ENCODE results near the gene ROPN1L. TPM values are rescaled to one million over a fixed set of nuclear protein-coding genes. Genes with fewer than 3 reads are reported as not detected.

Gene ROPN1L
- total RNA-seq, 2 experiments from 2014 or later: 3.1 to 4.1 TPM

GRCh38 chr5:10416868-10417267 lies 24.8 kb upstream of the ROPN1L start:
- H3K4me3 Mint-ChIP-seq: no peak overlapping the region
- peaks cover 20% of the 10 kb centered on the region for H3K4me1 Mint-ChIP-seq
- ChIA-PET POLR2A (interaction anchor here (0.7 kb wide), 1 partner anchor 152 kb away, joined by 3 read pairs; no protein-coding TSS in a partner anchor), CTCF (no interaction called here)
- DNase-seq: no peak
- no peaks in the 10 kb centered on the region for H3K27me3 Mint-ChIP-seq
- H3K36me3 Mint-ChIP-seq (ENCODE audit: low read depth): peaks cover 81% of the 10 kb centered on the region
- no peak overlapping the region for H3K27ac Mint-ChIP-seq
- H3K9me3 Mint-ChIP-seq: no peaks in the 10 kb centered on the region

GRCh38 chr5:10418654-10419345 lies 22.9 kb upstream of the ROPN1L start:
- POLR2A ChIA-PET: no interaction called here
- peaks cover 32% of the 10 kb centered on the region for H3K4me1 Mint-ChIP-seq
- no peak overlapping the region for H3K4me3 Mint-ChIP-seq
- CTCF ChIA-PET: interaction anchor here (0.6 to 1.9 kb wide), 3 partner anchors 9 to 21 kb away, joined by 3 to 7 read pairs (median 4); no protein-coding TSS in a partner anchor
- peaks cover 74% of the 10 kb centered on the region for H3K36me3 Mint-ChIP-seq (ENCODE audit: low read depth)
- peak overlapping the region; percentile 58 for H3K27ac Mint-ChIP-seq
- no peaks in the 10 kb centered on the region for H3K9me3 Mint-ChIP-seq
- H3K27me3 Mint-ChIP-seq: no peaks in the 10 kb centered on the region
- no peak for DNase-seq

GRCh38 chr5:10420468-10420867 lies 21.2 kb upstream of the ROPN1L start:
- Mint-ChIP-seq H3K27ac (no peak overlapping the region), H3K4me1 (peaks cover 32% of the 10 kb centered on the region), H3K9me3 (no peaks in the 10 kb centered on the region), H3K4me3 (no peak overlapping the region), H3K27me3 (no peaks in the 10 kb centered on the region), H3K36me3 (ENCODE audit: low read depth) (peaks cover 71% of the 10 kb centered on the region)
- POLR2A ChIA-PET: interaction anchor here (0.6 kb wide), 1 partner anchor 374 kb away, joined by 3 read pairs; no protein-coding TSS in a partner anchor
- CTCF ChIA-PET: interaction anchor here (1.3 kb wide), 1 partner anchor 17 kb away, joined by 3 read pairs; no protein-coding TSS in a partner anchor
- DNase-seq: no peak

- no peak overlapping the region for H3K4me3 Mint-ChIP-seq
- H3K27ac Mint-ChIP-seq: no peak overlapping the region
- ChIA-PET POLR2A (no interaction called here), CTCF (no interaction called here)
- no peaks in the 10 kb centered on the region for H3K27me3 Mint-ChIP-seq
- no peaks in the 10 kb centered on the region for H3K9me3 Mint-ChIP-seq
- peaks cover 68% of the 10 kb centered on the region for H3K36me3 Mint-ChIP-seq (ENCODE audit: low read depth)
- no peak for DNase-seq
- peaks cover 32% of the 10 kb centered on the region for H3K4me1 Mint-ChIP-seq
These were observed 20.7 kb upstream of the ROPN1L start for GRCh38 chr5:10420932-10421331.

GRCh38 chr5:10421896-10422691 lies 19.6 kb upstream of the ROPN1L start:
- Mint-ChIP-seq H3K36me3 (ENCODE audit: low read depth) (peaks cover 69% of the 10 kb centered on the region), H3K4me1 (peaks cover 32% of the 10 kb centered on the region), H3K4me3 (peak overlapping the region; percentile 7), H3K9me3 (no peaks in the 10 kb centered on the region), H3K27me3 (no peaks in the 10 kb centered on the region), H3K27ac (peak overlapping the region; percentile 58)
- DNase-seq: peak; percentile 46
- ChIA-PET CTCF (interaction anchor here (1.0 kb wide), 1 partner anchor 7 kb away, joined by 3 read pairs; no protein-coding TSS in a partner anchor), POLR2A (no interaction called here)

- Mint-ChIP-seq H3K27me3 (no peaks in the 10 kb centered on the region), H3K4me3 (no peak overlapping the region), H3K36me3 (ENCODE audit: low read depth) (peaks cover 72% of the 10 kb centered on the region), H3K9me3 (no peaks in the 10 kb centered on the region), H3K27ac (no peak overlapping the region), H3K4me1 (peaks cover 37% of the 10 kb centered on the region)
- POLR2A ChIA-PET: no interaction called here
- DNase-seq: no peak
- CTCF ChIA-PET: interaction anchor here (1.0 to 1.1 kb wide), 2 partner anchors 8 to 139 kb away, joined by 3 read pairs; no protein-coding TSS in a partner anchor
These were observed 18.7 kb upstream of the ROPN1L start for GRCh38 chr5:10423022-10423421.

- H3K27ac Mint-ChIP-seq: no peak overlapping the region
- H3K4me3 Mint-ChIP-seq: no peak overlapping the region
- no peaks in the 10 kb centered on the region for H3K27me3 Mint-ChIP-seq
- ChIA-PET POLR2A (no interaction called here), CTCF (interaction anchor here (1.3 to 1.5 kb wide), 3 partner anchors 14 to 56 kb away, joined by 3 to 4 read pairs (median 4); partner anchors contain the start of gene ROPN1L)
- peaks cover 34% of the 10 kb centered on the region for H3K4me1 Mint-ChIP-seq
- peak; percentile 26 for DNase-seq
- H3K36me3 Mint-ChIP-seq (ENCODE audit: low read depth): peaks cover 60% of the 10 kb centered on the region
- H3K9me3 Mint-ChIP-seq: no peaks in the 10 kb centered on the region
These were observed 17.5 kb upstream of the ROPN1L start for GRCh38 chr5:10424124-10424731.

GRCh38 chr5:10427201-10427600 lies 14.5 kb upstream of the ROPN1L start:
- no peaks in the 10 kb centered on the region for H3K27me3 Mint-ChIP-seq
- H3K36me3 Mint-ChIP-seq (ENCODE audit: low read depth): peaks cover 51% of the 10 kb centered on the region
- peaks cover 15% of the 10 kb centered on the region for H3K4me1 Mint-ChIP-seq
- POLR2A ChIA-PET: no interaction called here
- CTCF ChIA-PET: interaction anchor here (1.6 kb wide), 1 partner anchor 8 kb away, joined by 7 read pairs; no protein-coding TSS in a partner anchor
- no peak overlapping the region for H3K27ac Mint-ChIP-seq
- no peak for DNase-seq
- no peaks in the 10 kb centered on the region for H3K9me3 Mint-ChIP-seq
- H3K4me3 Mint-ChIP-seq: no peak overlapping the region

- H3K27me3 Mint-ChIP-seq: no peaks in the 10 kb centered on the region
- ChIA-PET POLR2A (no interaction called here), CTCF (interaction anchor here (1.6 kb wide), 1 partner anchor 9 kb away, joined by 7 read pairs; no protein-coding TSS in a partner anchor)
- no peak overlapping the region for H3K4me3 Mint-ChIP-seq
- H3K27ac Mint-ChIP-seq: no peak overlapping the region
- H3K9me3 Mint-ChIP-seq: no peaks in the 10 kb centered on the region
- H3K4me1 Mint-ChIP-seq: peaks cover 11% of the 10 kb centered on the region
- peaks cover 50% of the 10 kb centered on the region for H3K36me3 Mint-ChIP-seq (ENCODE audit: low read depth)
- DNase-seq: no peak
These were observed 13.7 kb upstream of the ROPN1L start for GRCh38 chr5:10427978-10428377.

- H3K4me1 Mint-ChIP-seq: peaks cover 19% of the 10 kb centered on the region
- no peaks in the 10 kb centered on the region for H3K27me3 Mint-ChIP-seq
- POLR2A ChIA-PET: no interaction called here
- peaks cover 44% of the 10 kb centered on the region for H3K36me3 Mint-ChIP-seq (ENCODE audit: low read depth)
- no peak for DNase-seq
- CTCF ChIA-PET: no interaction called here
- H3K4me3 Mint-ChIP-seq: no peak overlapping the region
- H3K27ac Mint-ChIP-seq: peak overlapping the region; percentile 9
- H3K9me3 Mint-ChIP-seq: no peaks in the 10 kb centered on the region
These were observed 10.3 kb upstream of the ROPN1L start for GRCh38 chr5:10431415-10431814.

- POLR2A ChIA-PET: no interaction called here
- H3K4me3 Mint-ChIP-seq: no peak overlapping the region
- CTCF ChIA-PET: no interaction called here
- no peaks in the 10 kb centered on the region for H3K9me3 Mint-ChIP-seq
- H3K27me3 Mint-ChIP-seq: no peaks in the 10 kb centered on the region
- DNase-seq: no peak
- peaks cover 16% of the 10 kb centered on the region for H3K4me1 Mint-ChIP-seq
- peaks cover 39% of the 10 kb centered on the region for H3K36me3 Mint-ChIP-seq (ENCODE audit: low read depth)
- no peak overlapping the region for H3K27ac Mint-ChIP-seq
These were observed 9.3 kb upstream of the ROPN1L start for GRCh38 chr5:10432059-10433008.

GRCh38 chr5:10434392-10434791 lies 7.3 kb upstream of the ROPN1L start:
- Mint-ChIP-seq H3K27ac (no peak overlapping the region), H3K9me3 (no peaks in the 10 kb centered on the region), H3K4me1 (peaks cover 14% of the 10 kb centered on the region), H3K4me3 (no peak overlapping the region), H3K27me3 (no peaks in the 10 kb centered on the region), H3K36me3 (ENCODE audit: low read depth) (peaks cover 39% of the 10 kb centered on the region)
- no peak for DNase-seq
- CTCF ChIA-PET: no interaction called here
- POLR2A ChIA-PET: no interaction called here
